Activated CD8-positive, alpha-beta memory T cell treated with anti-CD3 and anti-CD28 coated beads, Interleukin-2, amount 10 ng/mL, durations not matched to agents 7 days and 5 days (primary cell): ENCODE measurements around the gene PRR18. TPM values are rescaled to one million over a fixed set of nuclear protein-coding genes. Genes with fewer than 3 reads are reported as not detected.

Experiments
- ATAC-seq: fragments of 150-1000 bp; cut with Tn5 transposase; one replicate; pipeline ENCODE4 v1.10.0; 2021; ENCODE audit warnings: moderate library complexity
- CTCF ChIA-PET: fragments of 350-600 bp; sonication (Branson Sonifier 250); formaldehyde crosslinking; loops from one replicate; lab custom pipeline; 2021; ENCODE audit warnings: antibody characterized with exemption; lab: Charles Lee
- DNase-seq: peaks from one replicate; pipeline ENCODE4 v3.0.0-alpha.2; 2020
- H3K27ac Mint-ChIP-seq: one replicate; pipeline ENCODE4 v1.8.0; 2021; ENCODE audit warnings: mild to moderate bottlenecking, mixed read lengths
- H3K27me3 Mint-ChIP-seq: one replicate; pipeline ENCODE4 v1.8.0; 2021; ENCODE audit warnings: mixed read lengths
- H3K36me3 Mint-ChIP-seq: one replicate; pipeline ENCODE4 v1.8.0; 2021; ENCODE audit warnings: mild to moderate bottlenecking, mixed read lengths
- H3K4me1 Mint-ChIP-seq: one replicate; pipeline ENCODE4 v1.8.0; 2021; ENCODE audit warnings: mixed read lengths
- H3K4me3 Mint-ChIP-seq: one replicate; pipeline ENCODE4 v1.8.0; 2021; ENCODE audit warnings: mild to moderate bottlenecking, moderate library complexity, mixed read lengths
- H3K9me3 Mint-ChIP-seq: one replicate; pipeline ENCODE4 v1.8.0; 2022; ENCODE audit warnings: low read depth, mixed read lengths
- total RNA-seq, 2 experiments: library from RNA; stranded (reverse); gene quantifications; one replicate each; pipeline ENCODE4 v1.2.3, GENCODE V29; 2021

PRR18 gene
- total RNA-seq, 2 experiments from 2014 or later = not detected

DNA sequence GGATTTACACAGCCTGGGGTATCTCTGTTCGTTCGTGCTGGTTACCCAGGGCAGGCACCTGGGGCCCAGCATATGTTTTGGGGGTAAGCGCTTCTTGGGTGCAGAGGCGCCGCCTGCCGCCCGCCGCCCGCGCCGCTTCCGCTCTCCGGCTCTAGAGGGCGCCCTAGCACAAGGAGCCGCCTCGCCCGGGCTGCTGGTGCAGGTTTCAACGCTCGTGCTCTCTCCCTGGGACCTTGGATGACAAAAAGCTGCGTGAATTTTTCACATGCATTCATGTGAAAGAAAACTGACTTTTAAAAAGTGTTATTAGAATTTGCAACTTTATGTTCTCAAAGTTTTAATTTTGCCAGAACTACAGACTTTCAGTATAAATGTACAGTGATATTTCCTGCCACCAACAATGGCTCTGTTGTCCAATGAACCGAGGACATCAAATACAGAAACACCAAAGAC lies 32.5 kb downstream of the PRR18 start:
- Mint-ChIP-seq H3K4me3 (no peak overlapping the region), H3K27ac (no peak overlapping the region)

DNA sequence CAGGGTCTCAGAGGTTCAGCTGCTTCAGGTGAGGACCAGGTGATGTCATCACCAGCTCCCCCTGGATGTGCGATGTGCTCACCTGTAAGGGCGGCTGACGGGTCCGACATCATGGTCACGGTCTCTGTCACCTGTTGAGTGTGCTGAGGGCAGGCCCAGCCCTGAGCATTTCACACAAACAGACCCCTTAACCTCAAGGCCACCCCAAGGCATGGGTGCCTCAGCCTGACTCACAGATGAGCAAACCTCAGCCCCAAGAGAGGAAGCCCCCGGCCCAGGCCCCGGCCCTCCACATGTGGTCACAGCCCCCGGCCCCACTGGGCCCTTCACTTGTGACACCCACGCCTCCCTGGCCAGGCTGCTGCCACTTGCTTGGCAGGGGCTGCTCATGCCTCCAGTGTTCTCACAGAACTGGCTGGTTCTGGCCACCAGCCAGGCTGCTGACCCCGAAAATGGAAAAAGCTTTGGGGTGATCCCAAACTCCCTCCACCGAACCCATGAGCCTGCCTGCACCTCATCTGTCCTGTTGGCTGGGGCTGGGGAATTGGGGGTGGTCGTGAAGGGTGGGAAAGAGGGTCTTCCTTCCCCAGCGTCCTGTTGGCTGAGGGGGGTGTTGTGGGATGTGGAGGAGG lies 33.3 kb downstream of the PRR18 start:
- Mint-ChIP-seq H3K9me3 (no peaks in the 10 kb centered on the region), H3K27ac (no peak overlapping the region), H3K4me1 (peaks cover 7% of the 10 kb centered on the region), H3K27me3 (peaks cover 15% of the 10 kb centered on the region), H3K36me3 (no peaks in the 10 kb centered on the region), H3K4me3 (no peak overlapping the region)
- CTCF ChIA-PET = interaction anchor here (0.8 to 1.7 kb wide), 8 partner anchors 11 to 126 kb away, joined by 3 to 9 read pairs (median 3); no protein-coding TSS in a partner anchor
- DNase-seq (no peak), ATAC-seq (no peak)

More for the DNA sequence above, 32.5 kb downstream of the PRR18 start:
- DNase-seq (peak; percentile 81), ATAC-seq (peak; percentile 93)
- CTCF ChIA-PET = interaction anchor here (0.6 to 2.9 kb wide), 23 partner anchors 10 to 135 kb away, joined by 3 to 28 read pairs (median 4); no protein-coding TSS in a partner anchor
- Mint-ChIP-seq H3K4me1 (peaks cover 7% of the 10 kb centered on the region), H3K36me3 (no peaks in the 10 kb centered on the region), H3K27me3 (peaks cover 21% of the 10 kb centered on the region), H3K9me3 (no peaks in the 10 kb centered on the region)

DNA sequence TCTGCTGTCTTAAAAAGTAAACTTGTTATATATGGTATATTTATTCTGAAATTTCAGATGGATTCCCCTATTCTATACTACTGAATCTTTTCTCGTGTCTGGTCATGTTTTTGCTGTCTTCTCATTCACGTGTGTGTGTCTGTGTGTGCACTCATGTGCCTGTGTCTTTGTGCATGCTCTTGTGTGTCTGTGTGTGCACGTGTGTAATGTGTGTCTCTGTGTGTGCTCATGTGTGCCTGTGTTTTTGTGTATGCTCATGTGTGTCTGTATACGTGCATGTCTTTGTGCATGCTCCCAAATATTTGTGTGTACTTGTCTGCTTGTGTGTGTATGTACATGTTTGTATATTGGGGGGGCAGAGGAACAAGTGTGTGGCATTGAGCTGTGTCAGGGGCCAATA lies 34.0 kb downstream of the PRR18 start:
- H3K4me1 Mint-ChIP-seq = peaks cover 7% of the 10 kb centered on the region

DNA sequence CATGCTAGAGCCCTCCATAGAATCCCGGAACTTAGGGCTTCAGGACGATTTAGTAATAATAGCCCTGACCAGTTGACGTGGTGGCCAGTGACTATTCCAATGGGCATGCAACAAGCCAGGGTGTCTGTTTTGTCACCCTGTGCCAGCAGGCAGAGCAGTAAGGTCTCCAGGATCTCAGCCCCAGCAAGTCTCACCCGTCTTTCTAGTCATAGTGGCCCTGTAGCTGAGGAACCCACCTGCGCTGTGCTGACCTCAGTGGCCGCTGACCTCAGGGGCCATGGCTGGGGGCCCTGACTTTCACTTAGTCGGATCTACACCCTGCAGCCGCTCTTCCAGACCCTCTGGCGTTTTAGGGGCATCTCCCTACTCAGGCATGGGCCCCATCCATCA lies 36.8 kb downstream of the PRR18 start:
- DNase-seq (no peak), ATAC-seq (no peak)
- Mint-ChIP-seq H3K27me3 (peaks cover 20% of the 10 kb centered on the region), H3K27ac (no peak overlapping the region), H3K4me3 (no peak overlapping the region), H3K4me1 (peaks cover 7% of the 10 kb centered on the region), H3K36me3 (no peaks in the 10 kb centered on the region), H3K9me3 (no peaks in the 10 kb centered on the region)
- CTCF ChIA-PET = interaction anchor here (1.6 kb wide), 1 partner anchor 11 kb away, joined by 3 read pairs; no protein-coding TSS in a partner anchor

More for the DNA sequence above, 34.0 kb downstream of the PRR18 start:
- Mint-ChIP-seq H3K4me3 (no peak overlapping the region), H3K27ac (no peak overlapping the region), H3K36me3 (no peaks in the 10 kb centered on the region), H3K9me3 (no peaks in the 10 kb centered on the region), H3K27me3 (peaks cover 12% of the 10 kb centered on the region)
- ATAC-seq (no peak), DNase-seq (no peak)
- CTCF ChIA-PET = interaction anchor here (0.8 to 1.7 kb wide), 7 partner anchors 10 to 127 kb away, joined by 3 to 9 read pairs (median 3); no protein-coding TSS in a partner anchor

DNA sequence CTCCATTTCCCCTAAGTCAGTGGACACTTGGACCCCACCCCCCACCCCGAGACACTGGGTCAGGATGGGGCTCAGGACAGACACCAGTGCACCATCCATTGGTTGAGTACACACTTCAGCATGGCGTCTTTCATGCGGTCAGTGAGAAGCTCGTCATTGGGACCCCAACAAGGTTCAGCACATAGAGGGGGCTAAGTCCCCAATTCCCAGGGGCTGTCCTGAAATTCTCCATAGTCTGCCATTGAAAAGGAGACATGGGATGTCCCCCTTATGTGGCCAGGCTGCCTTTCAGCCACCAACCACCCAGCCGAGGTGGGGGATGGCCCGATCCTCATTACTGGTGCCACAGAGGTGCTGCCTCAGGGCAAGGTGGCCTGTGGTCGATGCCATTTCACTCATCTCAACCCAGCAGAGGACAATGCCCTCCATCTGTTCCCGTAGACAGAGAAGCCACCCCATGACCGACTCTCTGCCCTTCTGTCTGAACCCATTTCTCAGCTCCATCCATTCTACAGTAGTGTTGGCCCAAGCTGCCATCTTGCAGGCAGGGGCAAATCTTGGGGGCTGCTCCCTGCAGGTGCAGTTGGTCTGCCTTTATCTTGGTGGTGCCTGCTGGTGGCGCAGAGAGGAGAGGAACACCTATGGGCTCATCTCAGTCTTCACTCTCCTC lies 37.4 kb downstream of the PRR18 start:
- H3K27me3 Mint-ChIP-seq = peaks cover 17% of the 10 kb centered on the region
- CTCF ChIA-PET = interaction anchor here (1.6 to 2.0 kb wide), 2 partner anchors 11 to 111 kb away, joined by 3 to 4 read pairs; no protein-coding TSS in a partner anchor
- DNase-seq (no peak), ATAC-seq (no peak)
- no peak overlapping the region for H3K27ac Mint-ChIP-seq
- peaks cover 4% of the 10 kb centered on the region for H3K4me1 Mint-ChIP-seq
- H3K36me3 Mint-ChIP-seq = no peaks in the 10 kb centered on the region
- no peak overlapping the region for H3K4me3 Mint-ChIP-seq
- no peaks in the 10 kb centered on the region for H3K9me3 Mint-ChIP-seq

DNA sequence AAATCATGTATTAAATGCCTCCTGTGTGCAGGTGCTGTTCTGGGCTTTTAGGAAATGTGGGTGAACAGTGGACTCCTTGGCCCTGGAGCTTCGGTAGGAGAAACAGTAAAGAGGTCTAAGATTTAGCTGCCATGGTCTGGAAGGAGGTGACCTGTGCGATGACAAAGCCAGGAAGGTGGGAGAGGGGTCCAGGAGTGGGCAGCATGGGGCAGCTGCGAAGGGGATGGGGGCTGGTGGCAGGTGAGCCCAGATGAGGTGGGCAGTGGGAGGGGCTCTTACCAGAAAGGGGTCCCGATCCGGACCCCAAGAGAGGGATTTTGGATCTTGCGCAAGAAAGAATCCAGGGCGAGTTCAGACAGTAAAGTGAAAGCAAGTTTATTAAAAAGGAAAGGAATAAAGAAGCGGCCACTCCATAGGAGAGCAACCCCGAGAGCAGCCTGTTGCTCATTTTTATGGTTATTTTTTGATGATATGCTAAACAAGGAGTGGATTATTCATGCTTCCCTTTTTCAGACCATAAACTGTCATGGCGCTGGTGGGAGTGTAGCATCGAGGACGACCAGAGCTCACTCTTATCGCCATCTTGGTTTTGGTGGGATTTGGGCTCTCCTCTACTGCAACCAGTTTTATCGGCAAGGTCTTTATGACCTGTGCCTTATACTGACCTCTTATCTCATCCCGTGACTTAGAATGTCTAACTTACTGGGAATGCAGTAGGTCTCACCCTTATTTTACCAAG lies 38.7 kb downstream of the PRR18 start:
- H3K4me3 Mint-ChIP-seq = no peak overlapping the region
- H3K27me3 Mint-ChIP-seq = peaks cover 16% of the 10 kb centered on the region
- H3K27ac Mint-ChIP-seq = no peak overlapping the region
- H3K9me3 Mint-ChIP-seq = no peaks in the 10 kb centered on the region
- no peak for DNase-seq
- CTCF ChIA-PET = interaction anchor here (1.2 to 2.0 kb wide), 2 partner anchors 112 to 131 kb away, joined by 4 to 6 read pairs; no protein-coding TSS in a partner anchor
- no peaks in the 10 kb centered on the region for H3K36me3 Mint-ChIP-seq
- H3K4me1 Mint-ChIP-seq = no peaks in the 10 kb centered on the region
- ATAC-seq = no peak

DNA sequence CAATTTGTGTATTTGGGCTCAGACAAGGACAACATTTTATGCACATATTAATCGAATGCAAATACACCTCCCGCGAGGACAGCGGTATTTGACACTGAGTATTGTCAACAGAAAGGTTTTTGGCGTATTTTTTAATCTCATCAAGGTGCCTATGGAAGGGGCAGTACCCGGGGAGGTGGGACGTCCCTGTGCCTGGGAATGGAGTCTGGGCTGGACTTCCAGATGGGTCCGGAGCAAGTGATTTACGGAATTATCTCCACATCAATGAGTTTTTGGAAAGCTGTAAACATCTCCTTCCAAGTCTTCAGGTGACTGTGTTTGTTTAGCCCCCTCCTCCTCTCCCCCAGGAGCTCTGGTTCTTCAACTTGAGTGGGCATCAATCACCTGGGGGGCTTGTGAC lies 39.8 kb downstream of the PRR18 start:
- no peaks in the 10 kb centered on the region for H3K4me1 Mint-ChIP-seq
- ATAC-seq = no peak
- no peaks in the 10 kb centered on the region for H3K36me3 Mint-ChIP-seq
- H3K27ac Mint-ChIP-seq = no peak overlapping the region
- H3K4me3 Mint-ChIP-seq = no peak overlapping the region
- CTCF ChIA-PET = interaction anchor here (1.2 kb wide), 1 partner anchor 132 kb away, joined by 6 read pairs; no protein-coding TSS in a partner anchor
- H3K9me3 Mint-ChIP-seq = no peaks in the 10 kb centered on the region
- H3K27me3 Mint-ChIP-seq = peaks cover 16% of the 10 kb centered on the region
- no peak for DNase-seq

DNA sequence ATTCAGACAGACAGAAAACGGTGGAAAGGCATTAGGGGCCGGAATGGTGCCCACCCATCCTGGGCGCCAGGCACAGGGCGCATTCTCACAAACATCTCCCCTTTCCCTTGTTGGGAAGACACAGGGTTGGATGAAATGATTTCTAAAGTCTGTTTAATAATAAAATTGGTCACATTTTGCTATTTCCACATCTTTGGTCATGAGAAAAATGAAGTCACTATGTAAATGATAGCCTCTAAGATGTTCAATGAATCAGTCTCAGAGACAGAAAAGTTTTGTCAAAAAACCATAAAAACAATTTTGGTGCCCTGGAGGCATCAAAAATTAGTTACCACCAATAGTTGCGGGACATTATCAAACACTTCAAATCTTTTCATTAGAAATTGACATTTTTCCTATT lies 40.7 kb downstream of the PRR18 start:
- Mint-ChIP-seq H3K9me3 (no peaks in the 10 kb centered on the region), H3K36me3 (no peaks in the 10 kb centered on the region), H3K4me3 (no peak overlapping the region), H3K27me3 (peaks cover 16% of the 10 kb centered on the region), H3K27ac (no peak overlapping the region), H3K4me1 (no peaks in the 10 kb centered on the region)
- CTCF ChIA-PET = no interaction called here
- DNase-seq (no peak), ATAC-seq (no peak)

DNA sequence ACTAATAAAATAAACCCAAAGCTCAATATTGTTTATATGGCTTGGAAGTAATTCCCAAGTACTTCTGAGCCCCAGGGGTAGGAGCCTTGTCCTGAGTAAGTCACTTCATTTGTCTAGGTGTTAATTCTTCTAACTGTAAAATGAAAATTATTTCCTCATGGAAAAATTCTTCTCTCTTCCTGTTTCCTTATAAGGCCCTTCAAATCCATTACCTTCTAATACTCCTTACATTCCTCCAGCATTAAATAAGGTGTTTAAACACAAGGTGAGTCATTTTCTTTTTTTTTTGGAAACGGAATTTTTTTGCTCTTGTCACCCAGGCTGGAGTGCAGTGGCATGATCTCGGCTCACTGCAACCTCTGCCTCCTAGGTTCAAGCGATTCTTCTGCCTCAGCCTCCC lies 41.9 kb downstream of the PRR18 start:
- CTCF ChIA-PET = interaction anchor here (1.5 kb wide), 1 partner anchor 133 kb away, joined by 3 read pairs; no protein-coding TSS in a partner anchor

DNA sequence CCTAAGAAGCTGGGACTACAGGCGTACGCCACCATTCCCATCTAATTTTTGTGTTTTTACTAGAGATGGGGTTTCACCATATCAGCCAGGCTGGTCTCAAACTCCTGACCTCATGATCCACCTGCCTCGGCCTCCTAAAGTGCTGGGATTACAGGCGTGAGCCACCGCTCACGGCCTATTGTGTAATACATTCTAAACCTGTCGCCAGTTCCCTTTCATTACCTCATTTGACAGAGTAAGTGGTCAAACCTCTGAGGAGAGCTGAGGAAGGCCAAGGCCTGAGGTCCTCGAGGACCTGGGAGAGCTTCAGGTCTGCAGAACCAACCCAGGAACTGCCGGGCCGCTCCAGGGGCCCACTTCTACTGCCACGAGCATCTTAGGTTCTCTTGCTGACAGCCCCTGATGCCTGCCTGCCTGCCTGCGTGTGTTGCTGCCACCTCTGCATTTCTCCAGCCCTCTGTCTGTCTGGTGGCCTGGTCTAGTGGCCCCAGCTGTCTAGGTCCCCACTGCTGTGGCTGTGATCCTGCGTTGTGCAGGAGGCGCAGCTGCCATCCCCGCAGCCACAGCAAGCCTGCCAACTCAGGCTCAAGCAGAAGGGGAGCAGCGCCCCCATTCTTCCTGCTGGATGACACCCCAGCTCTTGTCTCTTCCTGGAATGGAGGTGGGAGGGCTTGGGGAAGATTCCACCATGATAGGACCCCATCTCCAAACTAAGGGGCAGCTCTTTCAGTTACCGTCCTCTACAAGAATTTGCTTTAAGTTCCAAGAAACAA lies 45.3 kb downstream of the PRR18 start:
- no peak overlapping the region for H3K4me3 Mint-ChIP-seq
- peaks cover 18% of the 10 kb centered on the region for H3K27me3 Mint-ChIP-seq
- CTCF ChIA-PET = interaction anchor here (1.0 to 1.4 kb wide), 3 partner anchors 12 to 29 kb away, joined by 3 read pairs; no protein-coding TSS in a partner anchor
- no peaks in the 10 kb centered on the region for H3K36me3 Mint-ChIP-seq
- DNase-seq (no peak), ATAC-seq (no peak)
- peaks cover 25% of the 10 kb centered on the region for H3K4me1 Mint-ChIP-seq
- H3K9me3 Mint-ChIP-seq = no peaks in the 10 kb centered on the region
- no peak overlapping the region for H3K27ac Mint-ChIP-seq

More for the DNA sequence above, 41.9 kb downstream of the PRR18 start:
- Mint-ChIP-seq H3K9me3 (no peaks in the 10 kb centered on the region), H3K4me1 (no peaks in the 10 kb centered on the region), H3K27me3 (peaks cover 16% of the 10 kb centered on the region), H3K27ac (no peak overlapping the region), H3K36me3 (no peaks in the 10 kb centered on the region), H3K4me3 (no peak overlapping the region)
- no peak for ATAC-seq
- DNase-seq = no peak

DNA sequence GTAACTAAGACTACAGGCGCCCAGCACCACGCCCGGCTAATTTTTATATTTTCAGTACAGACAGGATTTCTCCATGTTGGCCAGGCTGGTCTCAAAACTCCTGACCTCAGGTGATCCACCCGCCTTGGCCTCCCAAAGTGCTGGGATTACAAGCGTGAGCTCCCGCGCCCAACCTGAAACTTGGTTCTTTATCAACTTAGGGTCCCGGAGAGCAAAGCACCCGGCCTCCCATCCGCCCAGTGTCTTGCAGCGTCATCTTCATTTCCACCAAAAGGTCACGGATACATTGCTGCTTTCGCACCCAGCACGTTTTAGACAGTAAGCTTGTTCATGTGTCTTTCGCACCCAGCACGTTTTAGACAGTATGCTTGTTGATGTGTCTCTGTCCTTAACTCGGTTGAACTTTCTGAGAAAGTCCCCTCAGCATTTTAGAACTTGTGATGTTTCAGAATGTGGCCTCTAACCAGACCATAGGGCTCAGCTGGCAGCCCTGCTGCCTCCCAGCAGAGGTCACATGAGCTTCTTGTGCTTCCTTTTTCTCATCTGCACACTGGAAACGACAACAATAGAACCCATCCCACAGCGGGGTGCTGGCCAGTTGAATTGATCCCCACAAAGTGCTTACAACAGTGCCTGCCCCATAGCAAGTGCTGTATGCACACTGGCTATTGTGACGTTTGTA lies 48.8 kb downstream of the PRR18 start:
- Mint-ChIP-seq H3K36me3 (no peaks in the 10 kb centered on the region), H3K4me3 (no peak overlapping the region), H3K9me3 (no peaks in the 10 kb centered on the region), H3K27ac (peak overlapping the region; percentile 63), H3K4me1 (peaks cover 30% of the 10 kb centered on the region), H3K27me3 (peaks cover 34% of the 10 kb centered on the region)
- no peak for ATAC-seq
- DNase-seq = no peak
- CTCF ChIA-PET = interaction anchor here (1.2 to 1.4 kb wide), 4 partner anchors 8 to 24 kb away, joined by 3 read pairs; no protein-coding TSS in a partner anchor

DNA sequence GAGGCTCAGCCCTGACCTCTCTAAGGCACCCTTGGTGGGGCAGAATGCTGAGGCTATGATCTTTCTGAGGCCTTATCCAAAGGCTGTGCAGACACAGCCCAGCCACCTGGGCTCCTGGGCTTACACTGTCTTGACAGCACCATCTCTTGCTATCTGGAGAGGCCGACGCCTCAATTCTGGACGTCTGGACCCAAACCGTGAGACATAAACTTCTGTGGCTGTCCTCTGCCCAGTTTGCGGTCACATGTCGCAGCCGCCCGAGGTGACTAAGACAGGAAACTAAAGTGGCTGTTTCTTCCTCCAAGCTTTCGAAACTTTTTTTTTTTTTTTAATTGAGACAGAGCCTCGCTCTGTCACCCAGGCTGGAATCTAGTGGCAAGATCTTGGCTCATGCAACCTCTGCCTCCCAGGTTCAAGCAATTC lies 49.3 kb downstream of the PRR18 start:
- peak; percentile 74 for ATAC-seq
- Mint-ChIP-seq H3K4me1 (peaks cover 30% of the 10 kb centered on the region), H3K4me3 (no peak overlapping the region), H3K27ac (peak overlapping the region; percentile 63), H3K27me3 (peaks cover 40% of the 10 kb centered on the region), H3K36me3 (no peaks in the 10 kb centered on the region), H3K9me3 (no peaks in the 10 kb centered on the region)
- CTCF ChIA-PET = interaction anchor here (1.3 to 1.4 kb wide), 3 partner anchors 8 to 17 kb away, joined by 3 read pairs; no protein-coding TSS in a partner anchor
- peak; percentile 77 for DNase-seq
